HG03565 (cell line): ENCODE data around the gene RNU1-4.
"Not testable (repeated sequence)": the region's sequence is repeated elsewhere in the genome, so short reads cannot be mapped to it uniquely, and the experiment has no call there.

Source experiments
- ATAC-seq: cut with Tn5 transposase; IDR thresholded peaks from one replicate; pipeline ENCODE4 v1.9.1; 2021; ENCODE audit warnings: mild to moderate bottlenecking, moderate library complexity; ENCODE audit not compliant: unreplicated experiment

The RNU1-4 gene

GRCh38 chr1:16725439-16726245, 14.7 kb upstream of the RNU1-4 start:
- ATAC-seq = not testable (repeated sequence)

- no peak for ATAC-seq
Observed at GRCh38 chr1:16727190-16728111, 12.9 kb upstream of the RNU1-4 start.

- ATAC-seq = not testable (repeated sequence)
Observed at GRCh38 chr1:16728243-16728949, 11.9 kb upstream of the RNU1-4 start.

- not testable (repeated sequence) for ATAC-seq
Observed at GRCh38 chr1:16732254-16732896, 7.9 kb upstream of the RNU1-4 start.

- ATAC-seq = not testable (repeated sequence)
Observed at GRCh38 chr1:16741230-16741629, 914 bp downstream of the RNU1-4 start.

GRCh38 chr1:16747660-16748059, 7.3 kb downstream of the RNU1-4 start:
- ATAC-seq = not testable (repeated sequence)

GRCh38 chr1:16748710-16749109, 8.4 kb downstream of the RNU1-4 start:
- ATAC-seq = not testable (repeated sequence)

- ATAC-seq = not testable (repeated sequence)
Observed at GRCh38 chr1:16749910-16750888, 9.9 kb downstream of the RNU1-4 start.

GRCh38 chr1:16752770-16753169, 12.5 kb downstream of the RNU1-4 start:
- not testable (repeated sequence) for ATAC-seq

GRCh38 chr1:16755385-16755784, 15.1 kb downstream of the RNU1-4 start:
- ATAC-seq = not testable (repeated sequence)

- not testable (repeated sequence) for ATAC-seq
Observed at GRCh38 chr1:16755932-16756331, 15.6 kb downstream of the RNU1-4 start.

- ATAC-seq = not testable (repeated sequence)
Observed at GRCh38 chr1:16757574-16757973, 17.3 kb downstream of the RNU1-4 start.

- ATAC-seq = not testable (repeated sequence)
Observed at GRCh38 chr1:16758060-16758459, 17.7 kb downstream of the RNU1-4 start.

GRCh38 chr1:16759041-16759493, 18.8 kb downstream of the RNU1-4 start:
- ATAC-seq = not testable (repeated sequence)

GRCh38 chr1:16759650-16760455, 19.5 kb downstream of the RNU1-4 start:
- not testable (repeated sequence) for ATAC-seq

GRCh38 chr1:16760456-16760765, 20.1 kb downstream of the RNU1-4 start:
- not testable (repeated sequence) for ATAC-seq

GRCh38 chr1:16760801-16761200, 20.5 kb downstream of the RNU1-4 start:
- ATAC-seq = not testable (repeated sequence)

- not testable (repeated sequence) for ATAC-seq
Observed at GRCh38 chr1:16764248-16764819, 24.0 kb downstream of the RNU1-4 start.
